Measurements from ENCODE around the gene BMP6. TPM values are rescaled to one million over a fixed set of nuclear protein-coding genes. Genes with fewer than 3 reads are reported as not detected.

BMP6 gene
- total RNA-seq, 4 donors from 2014 or later = 1.8 to 7.4 (median 3.8) TPM

DNA sequence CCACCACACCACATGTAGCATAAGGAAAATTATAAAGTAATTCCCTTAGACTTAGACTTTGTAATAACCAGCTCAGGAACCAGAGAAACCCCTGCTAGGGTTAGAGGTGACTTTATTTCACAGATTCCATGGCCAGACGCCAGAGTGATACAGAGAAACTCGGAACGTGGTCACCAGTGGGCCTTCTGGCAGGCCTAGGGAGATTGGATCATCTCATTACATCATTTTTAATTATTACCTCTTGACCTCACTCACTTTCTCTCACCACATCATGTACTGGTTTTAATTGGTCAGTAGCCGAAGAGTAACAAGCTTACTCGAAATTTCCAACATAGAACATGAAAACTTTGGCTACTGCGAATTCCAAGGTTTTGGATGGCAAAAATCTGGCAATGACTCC, 72.9 kb downstream of the BMP6 start:
- Histone ChIP-seq H3K4me3 (no peak overlapping the region), H3K27me3 (peaks cover 3% of the 10 kb centered on the region), H3K4me1 (no peaks in the 10 kb centered on the region), H3K27ac (no peak overlapping the region), H3K9me3 (no peaks in the 10 kb centered on the region), H3K36me3 (no peaks in the 10 kb centered on the region)
- 88% methylated on average over 6 of the region's 6 CpGs for WGBS
- no peak for DNase-seq (ENCODE audit: low spot score in 2 of 2)
- TF ChIP-seq POLR2AphosphoS5 (IDR thresholded peaks at IDR 0.05) (no peak), CTCF (IDR thresholded peaks at IDR 0.05) (no peak)

- Histone ChIP-seq H3K9me3 (no peaks in the 10 kb centered on the region), H3K4me1 (no peaks in the 10 kb centered on the region), H3K36me3 (no peaks in the 10 kb centered on the region), H3K27ac (no peak overlapping the region), H3K27me3 (peaks cover 7% of the 10 kb centered on the region), H3K4me3 (no peak overlapping the region)
- 74% methylated on average over 3 of the region's 3 CpGs for WGBS
- DNase-seq (ENCODE audit: low spot score in 2 of 2) = no peak
- TF ChIP-seq POLR2AphosphoS5 (IDR thresholded peaks at IDR 0.05) = no peak
- TF ChIP-seq CTCF (IDR thresholded peaks at IDR 0.05) = no peak
- no peak for TF ChIP-seq EP300 (IDR thresholded peaks at IDR 0.05)
Measured at GRCh38 chr6:7802662-7803061, 76.8 kb downstream of the BMP6 start.

- TF ChIP-seq EP300 (IDR thresholded peaks at IDR 0.05) (no peak), POLR2A (IDR thresholded peaks at IDR 0.05) (no peak), CTCF (IDR thresholded peaks at IDR 0.05) (no peak), POLR2AphosphoS5 (IDR thresholded peaks at IDR 0.05) (no peak)
- no peaks in the 10 kb centered on the region for H3K4me1 ChIP-seq
- 85% methylated on average over 3 of the region's 3 CpGs for WGBS
- no peaks in the 10 kb centered on the region for H3K36me3 ChIP-seq
- H3K9me3 ChIP-seq = no peaks in the 10 kb centered on the region
- H3K4me3 ChIP-seq = no peak overlapping the region
- DNase-seq (ENCODE audit: low spot score in 2 of 2) = no peak
- H3K27ac ChIP-seq = no peak overlapping the region
- H3K27me3 ChIP-seq = peaks cover 7% of the 10 kb centered on the region
Measured at GRCh38 chr6:7803214-7803613, 77.3 kb downstream of the BMP6 start.

DNA sequence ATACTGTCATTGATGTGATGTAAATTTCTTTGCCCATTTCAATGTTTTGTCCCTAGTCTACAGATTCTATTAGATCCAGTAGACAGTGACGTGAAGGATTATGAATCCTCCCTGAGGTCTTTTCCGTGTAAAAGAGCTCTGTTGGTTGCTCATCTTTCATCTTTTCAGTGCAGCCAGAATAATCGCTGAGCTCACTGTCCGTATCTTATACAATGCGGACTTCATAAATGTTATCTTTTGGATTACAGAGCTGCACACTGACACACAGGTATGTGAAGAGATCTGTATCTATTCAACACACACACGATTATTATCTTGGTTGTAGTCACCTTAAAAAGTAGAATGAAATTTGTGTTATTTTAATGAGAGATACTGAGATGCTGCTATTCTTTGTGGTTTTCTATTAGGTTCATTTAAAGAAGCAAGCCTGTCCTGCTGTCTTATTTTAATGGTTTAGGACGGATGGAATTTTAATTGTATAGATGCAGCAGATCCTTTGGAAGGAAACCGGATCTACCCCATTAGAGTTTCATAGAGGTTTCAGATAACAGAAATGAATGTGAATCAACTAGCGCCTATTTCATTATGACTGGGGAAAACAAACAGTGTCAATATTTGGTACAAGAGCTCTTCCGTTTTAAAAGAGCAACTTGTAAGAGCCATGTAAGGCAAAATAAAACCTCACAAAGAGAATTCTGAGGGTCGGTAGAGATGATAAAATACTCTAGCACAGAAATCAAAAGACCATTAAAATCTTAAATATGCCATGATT, 79.4 kb downstream of the BMP6 start:
- H3K9me3 ChIP-seq = no peaks in the 10 kb centered on the region
- no peak for DNase-seq (ENCODE audit: low spot score in 2 of 2)
- H3K27ac ChIP-seq = no peak overlapping the region
- 52% methylated on average over 11 of the region's 11 CpGs for WGBS
- H3K4me1 ChIP-seq = no peaks in the 10 kb centered on the region
- no peak overlapping the region for H3K4me3 ChIP-seq
- H3K36me3 ChIP-seq = no peaks in the 10 kb centered on the region
- peaks cover 7% of the 10 kb centered on the region for H3K27me3 ChIP-seq
- TF ChIP-seq POLR2AphosphoS5 (IDR thresholded peaks at IDR 0.05) (no peak), CTCF (IDR thresholded peaks at IDR 0.05) (no peak), POLR2A (IDR thresholded peaks at IDR 0.05) (no peak), EP300 (IDR thresholded peaks at IDR 0.05) (no peak)

DNA sequence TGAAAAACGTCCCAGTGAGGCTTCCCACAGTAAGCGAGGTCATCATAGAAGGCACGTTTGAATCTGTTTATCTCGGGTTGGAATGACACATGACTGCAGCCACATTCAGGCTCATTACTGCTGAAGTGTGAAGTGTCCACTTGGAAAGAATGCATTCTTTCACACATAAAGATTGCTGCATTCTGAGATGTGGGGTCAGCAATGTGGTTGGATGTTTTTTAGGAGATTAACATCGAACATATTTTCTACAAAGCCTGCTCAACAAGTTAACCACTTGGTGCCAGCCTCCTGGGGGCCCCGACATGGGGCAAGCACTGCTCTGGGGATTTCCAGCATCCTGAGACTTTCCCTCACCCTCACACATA, 79.9 kb downstream of the BMP6 start:
- no peak overlapping the region for H3K4me3 ChIP-seq
- DNase-seq (ENCODE audit: low spot score in 2 of 2) = no peak
- H3K9me3 ChIP-seq = no peaks in the 10 kb centered on the region
- no peaks in the 10 kb centered on the region for H3K4me1 ChIP-seq
- 21% methylated on average over 6 of the region's 6 CpGs for WGBS
- no peak for TF ChIP-seq POLR2AphosphoS5 (IDR thresholded peaks at IDR 0.05)
- no peak for TF ChIP-seq EP300 (IDR thresholded peaks at IDR 0.05)
- no peak for TF ChIP-seq CTCF (IDR thresholded peaks at IDR 0.05)
- TF ChIP-seq POLR2A (IDR thresholded peaks at IDR 0.05) = no peak
- peaks cover 7% of the 10 kb centered on the region for H3K27me3 ChIP-seq
- H3K27ac ChIP-seq = no peak overlapping the region
- H3K36me3 ChIP-seq = no peaks in the 10 kb centered on the region
